SK-N-SH treated with all-trans-retinoic acid at 6 μM for 48 hours (cell line): Measurements from ENCODE around the gene MCAT.

Source experiments
- ATAC-seq: fragments of 200-7000 bp; cut with Tn5 transposase; 3 replicates; pipeline ENCODE4 v1.9.1; 2020; ENCODE audit warnings: mild to moderate bottlenecking, moderate library complexity
- ARNTL ChIP-seq: fragments of 450-650 bp; formaldehyde crosslinking; IDR thresholded peaks from 2 replicates; pipeline ENCODE4 v1.5.0; 2020; ENCODE audit warnings: low read depth, mild to moderate bottlenecking, moderate library complexity, borderline replicate concordance
- BACH2 ChIP-seq: fragments of 250-450 bp; sonication (Bioruptor Pico); IDR thresholded peaks from 2 replicates; pipeline ENCODE4 v1.9.0; 2021; ENCODE audit warnings: mild to moderate bottlenecking, borderline replicate concordance
- CSDC2 ChIP-seq: fragments of 250-450 bp; sonication (Bioruptor Pico); IDR thresholded peaks from 2 replicates; pipeline ENCODE4 v1.5.0; 2020; ENCODE audit warnings: mild to moderate bottlenecking, moderate library complexity
- ESRRG ChIP-seq: fragments of 250-450 bp; sonication (Bioruptor Pico); IDR thresholded peaks from 2 replicates; pipeline ENCODE4 v1.6.1; 2021; ENCODE audit warnings: mild to moderate bottlenecking
- GLIS3 ChIP-seq: fragments of 250-450 bp; sonication (Bioruptor Pico); IDR thresholded peaks from 2 replicates; pipeline ENCODE4 v1.5.0; 2020; ENCODE audit warnings: mild to moderate bottlenecking, moderate library complexity
- ISL1 ChIP-seq: fragments of 250-450 bp; sonication (Bioruptor Pico); IDR thresholded peaks from 2 replicates; pipeline ENCODE4 v2.1.2; 2022; ENCODE audit warnings: mild to moderate bottlenecking, moderate library complexity
- OSR1 ChIP-seq: fragments of 250-450 bp; sonication (Bioruptor Pico); IDR thresholded peaks from 2 replicates; pipeline ENCODE4 v1.8.0; 2022; ENCODE audit warnings: moderate library complexity, mild to moderate bottlenecking, inconsistent platforms
- PATZ1 ChIP-seq: fragments of 250-450 bp; sonication (Bioruptor Pico); IDR thresholded peaks from 2 replicates; pipeline ENCODE4 v1.8.0; 2020; ENCODE audit warnings: mild to moderate bottlenecking, moderate library complexity, borderline replicate concordance
- POU6F1 ChIP-seq: fragments of 250-450 bp; sonication (Bioruptor Pico); IDR thresholded peaks from 2 replicates; pipeline ENCODE4 v1.8.0; 2021; ENCODE audit warnings: low read depth, mild to moderate bottlenecking, moderate library complexity, borderline replicate concordance
- RARB ChIP-seq: fragments of 250-450 bp; sonication (Bioruptor Pico); IDR thresholded peaks from 2 replicates; pipeline ENCODE4 v1.8.0; 2021; ENCODE audit warnings: mild to moderate bottlenecking, moderate library complexity
- SNAI2 ChIP-seq: fragments of 250-450 bp; sonication (Bioruptor Pico); IDR thresholded peaks from 2 replicates; pipeline ENCODE4 v1.5.0; 2020; ENCODE audit warnings: mild to moderate bottlenecking, moderate library complexity
- TCF4 ChIP-seq: fragments of 250-450 bp; sonication (Bioruptor Pico); IDR thresholded peaks from 2 replicates; pipeline ENCODE4 v1.8.0; 2021; ENCODE audit warnings: mild to moderate bottlenecking, moderate library complexity, borderline replicate concordance
- TOX ChIP-seq: fragments of 250-450 bp; sonication (Bioruptor Pico); IDR thresholded peaks from 2 replicates; pipeline ENCODE4 v1.8.0; 2021; ENCODE audit warnings: mild to moderate bottlenecking, moderate library complexity, borderline replicate concordance
- TSHZ2 ChIP-seq: fragments of 250-450 bp; sonication (Bioruptor Pico); IDR thresholded peaks from 2 replicates; pipeline ENCODE4 v1.5.0; 2020; ENCODE audit warnings: mild to moderate bottlenecking, moderate library complexity
- ZFP3 ChIP-seq: fragments of 250-450 bp; sonication (Bioruptor Pico); IDR thresholded peaks from 2 replicates; pipeline ENCODE4 v1.5.0; 2020; ENCODE audit warnings: mild to moderate bottlenecking, moderate library complexity
- ZFP30 ChIP-seq: fragments of 450-650 bp; formaldehyde crosslinking; IDR thresholded peaks from 2 replicates; pipeline ENCODE4 v1.5.0; 2022; ENCODE audit warnings: mild to moderate bottlenecking, moderate library complexity
- ZNF70 ChIP-seq: fragments of 450-650 bp; formaldehyde crosslinking; IDR thresholded peaks from 2 replicates; pipeline ENCODE4 v1.5.0; 2020; ENCODE audit warnings: mild to moderate bottlenecking, moderate library complexity
- ZNF8 ChIP-seq: fragments of 450-650 bp; formaldehyde crosslinking; IDR thresholded peaks from 2 replicates; pipeline ENCODE4 v1.5.0; 2020; ENCODE audit warnings: mild to moderate bottlenecking, moderate library complexity

The MCAT gene

GRCh38 chr22:43157874-43158546 lies 14.8 kb upstream of the MCAT start:
- TF ChIP-seq TSHZ2 (CRISPR knock-in tag) (no peak), GLIS3 (no peak), POU6F1 (CRISPR knock-in tag) (no peak), ZNF8 (CRISPR knock-in tag) (no peak), TOX (no peak), ZFP3 (CRISPR knock-in tag) (no peak), BACH2 (CRISPR knock-in tag) (no peak)
- TF ChIP-seq, all 23 proteins: peak for 0
- ATAC-seq = no peak

GRCh38 chr22:43156413-43156812 lies 13.2 kb upstream of the MCAT start:
- no peak for ATAC-seq

More at GRCh38 chr22:43156413-43156812, 13.2 kb upstream of the MCAT start:
- no peak for TF ChIP-seq PATZ1 (CRISPR knock-in tag)
- no peak for TF ChIP-seq TCF4 (CRISPR knock-in tag)
- no peak for TF ChIP-seq ESRRG
- no peak for TF ChIP-seq ZFP30 (CRISPR knock-in tag)
- no peak for TF ChIP-seq SNAI2 (CRISPR knock-in tag)
- TF ChIP-seq ARNTL (CRISPR knock-in tag) = no peak
- TF ChIP-seq POU6F1 (CRISPR knock-in tag) = no peak
- no peak for TF ChIP-seq ZNF70 (CRISPR knock-in tag)
- TF ChIP-seq CSDC2 (CRISPR knock-in tag) = no peak
- TF ChIP-seq OSR1 (CRISPR knock-in tag) = no peak
- no peak for TF ChIP-seq ISL1 (CRISPR knock-in tag)
- no peak for TF ChIP-seq ZFP3 (CRISPR knock-in tag)
- TF ChIP-seq TSHZ2 (CRISPR knock-in tag) = no peak
- TF ChIP-seq RARB (CRISPR knock-in tag) = no peak
- TF ChIP-seq BACH2 (CRISPR knock-in tag) = no peak
- TF ChIP-seq GLIS3 = no peak
- TF ChIP-seq ZNF8 (CRISPR knock-in tag) = no peak
- no peak for TF ChIP-seq TOX
